ENCODE data around the gene CCNL1. TPM values are rescaled to one million over a fixed set of nuclear protein-coding genes. Genes with fewer than 3 reads are reported as not detected.

Gene CCNL1
- total RNA-seq, 4 donors from 2014 or later, result 309 to 477 (median 414) TPM

DNA sequence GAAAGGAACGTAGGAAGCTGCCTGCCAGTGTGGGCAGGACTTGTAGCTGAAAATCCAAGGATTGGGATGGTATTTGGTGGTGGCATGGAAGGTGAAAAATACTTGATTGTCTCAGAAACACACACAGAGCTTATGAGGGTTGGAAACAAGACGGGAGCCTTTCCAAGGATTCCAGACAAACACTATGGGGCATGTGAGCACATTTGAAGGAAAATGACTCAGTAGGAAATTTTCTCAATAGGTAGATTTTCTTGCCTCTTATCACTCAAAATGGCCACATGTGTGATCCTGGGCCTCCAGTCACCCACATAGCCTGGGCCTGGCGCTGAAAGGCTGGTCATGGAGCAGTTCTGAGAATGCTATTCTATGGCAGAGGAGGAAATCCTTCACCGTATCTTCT is 47.4 kb downstream of the CCNL1 start:
- H3K36me3 ChIP-seq, result no peaks in the 10 kb centered on the region
- no peaks in the 10 kb centered on the region for H3K9me3 ChIP-seq
- no peak overlapping the region for H3K4me3 ChIP-seq
- no peaks in the 10 kb centered on the region for H3K27me3 ChIP-seq
- peaks cover 0 to 6% (median 0%) of the 10 kb centered on the region in 4 donors for H3K4me1 ChIP-seq
- no peak for TF ChIP-seq POLR2A (IDR thresholded peaks at IDR 0.05)
- TF ChIP-seq, protein P1, sequence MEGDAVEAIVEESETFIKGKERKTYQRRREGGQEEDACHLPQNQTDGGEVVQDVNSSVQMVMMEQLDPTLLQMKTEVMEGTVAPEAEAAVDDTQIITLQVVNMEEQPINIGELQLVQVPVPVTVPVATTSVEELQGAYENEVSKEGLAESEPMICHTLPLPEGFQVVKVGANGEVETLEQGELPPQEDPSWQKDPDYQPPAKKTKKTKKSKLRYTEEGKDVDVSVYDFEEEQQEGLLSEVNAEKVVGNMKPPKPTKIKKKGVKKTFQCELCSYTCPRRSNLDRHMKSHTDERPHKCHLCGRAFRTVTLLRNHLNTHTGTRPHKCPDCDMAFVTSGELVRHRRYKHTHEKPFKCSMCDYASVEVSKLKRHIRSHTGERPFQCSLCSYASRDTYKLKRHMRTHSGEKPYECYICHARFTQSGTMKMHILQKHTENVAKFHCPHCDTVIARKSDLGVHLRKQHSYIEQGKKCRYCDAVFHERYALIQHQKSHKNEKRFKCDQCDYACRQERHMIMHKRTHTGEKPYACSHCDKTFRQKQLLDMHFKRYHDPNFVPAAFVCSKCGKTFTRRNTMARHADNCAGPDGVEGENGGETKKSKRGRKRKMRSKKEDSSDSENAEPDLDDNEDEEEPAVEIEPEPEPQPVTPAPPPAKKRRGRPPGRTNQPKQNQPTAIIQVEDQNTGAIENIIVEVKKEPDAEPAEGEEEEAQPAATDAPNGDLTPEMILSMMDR (IDR thresholded peaks at IDR 0.05), result no peak
- H3K27ac ChIP-seq, result no peak overlapping the region
- DNase-seq, result no peak

DNA sequence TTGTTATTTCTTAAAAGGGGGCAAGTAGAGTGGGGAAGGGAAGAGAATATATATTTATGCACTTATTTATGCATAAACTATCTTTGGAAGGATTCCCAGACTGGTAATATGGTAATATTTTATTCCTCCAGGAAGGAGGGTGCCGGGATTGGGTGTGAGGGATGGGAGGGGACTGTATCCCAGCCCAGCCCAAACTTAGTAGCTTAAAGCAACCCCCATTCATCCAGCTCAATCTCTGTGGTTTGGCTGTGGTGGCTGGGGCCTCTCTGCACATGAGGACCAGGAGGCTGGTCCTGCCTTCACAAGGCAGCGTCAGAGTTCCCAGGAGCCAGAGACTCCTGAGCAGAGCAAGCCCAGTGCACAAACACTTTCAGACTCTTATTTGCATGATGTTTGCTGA is 48.4 kb downstream of the CCNL1 start:
- no peak overlapping the region for H3K4me3 ChIP-seq
- H3K9me3 ChIP-seq, result no peaks in the 10 kb centered on the region
- no peaks in the 10 kb centered on the region for H3K27me3 ChIP-seq
- no peaks in the 10 kb centered on the region for H3K36me3 ChIP-seq
- no peak for DNase-seq
- no peak for TF ChIP-seq POLR2A (IDR thresholded peaks at IDR 0.05)
- TF ChIP-seq, protein P1 (IDR thresholded peaks at IDR 0.05), result no peak
- peaks cover 0 to 6% (median 0%) of the 10 kb centered on the region in 4 donors for H3K4me1 ChIP-seq
- H3K27ac ChIP-seq, result no peak overlapping the region

DNA sequence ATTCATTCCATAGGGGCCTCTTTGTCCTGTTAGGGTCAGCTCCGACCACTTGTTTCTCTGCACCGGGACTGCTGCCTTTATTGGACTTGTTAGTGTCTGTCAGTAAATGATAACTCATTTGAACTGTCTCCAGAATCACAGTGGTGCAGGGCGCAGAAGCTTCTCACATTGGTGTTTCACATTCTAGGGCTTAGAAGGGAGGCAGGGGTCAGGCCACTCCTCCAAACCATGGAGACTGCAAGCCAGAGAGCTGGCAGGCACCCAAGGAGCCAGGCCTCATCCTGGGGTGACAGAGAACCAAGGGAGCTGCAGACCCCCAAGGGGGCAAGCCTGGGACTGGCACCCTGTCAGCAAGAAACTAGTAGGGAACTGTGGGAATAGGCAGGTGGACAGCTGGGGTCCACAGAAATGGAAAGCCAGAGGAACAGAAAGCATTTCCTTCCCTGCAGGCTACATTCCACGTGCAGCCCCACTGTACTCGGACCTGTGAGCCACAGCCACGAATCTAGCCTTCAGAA is 49.1 kb downstream of the CCNL1 start:
- Histone ChIP-seq H3K27me3 (no peaks in the 10 kb centered on the region), H3K36me3 (no peaks in the 10 kb centered on the region), H3K27ac (no peak overlapping the region), H3K9me3 (no peaks in the 10 kb centered on the region), H3K4me3 (no peak overlapping the region), H3K4me1 (peaks cover 0 to 6% (median 0%) of the 10 kb centered on the region in 4 donors)
- TF ChIP-seq, protein P1 (IDR thresholded peaks at IDR 0.05), result no peak
- no peak for TF ChIP-seq POLR2A (IDR thresholded peaks at IDR 0.05)
- no peak for DNase-seq

DNA sequence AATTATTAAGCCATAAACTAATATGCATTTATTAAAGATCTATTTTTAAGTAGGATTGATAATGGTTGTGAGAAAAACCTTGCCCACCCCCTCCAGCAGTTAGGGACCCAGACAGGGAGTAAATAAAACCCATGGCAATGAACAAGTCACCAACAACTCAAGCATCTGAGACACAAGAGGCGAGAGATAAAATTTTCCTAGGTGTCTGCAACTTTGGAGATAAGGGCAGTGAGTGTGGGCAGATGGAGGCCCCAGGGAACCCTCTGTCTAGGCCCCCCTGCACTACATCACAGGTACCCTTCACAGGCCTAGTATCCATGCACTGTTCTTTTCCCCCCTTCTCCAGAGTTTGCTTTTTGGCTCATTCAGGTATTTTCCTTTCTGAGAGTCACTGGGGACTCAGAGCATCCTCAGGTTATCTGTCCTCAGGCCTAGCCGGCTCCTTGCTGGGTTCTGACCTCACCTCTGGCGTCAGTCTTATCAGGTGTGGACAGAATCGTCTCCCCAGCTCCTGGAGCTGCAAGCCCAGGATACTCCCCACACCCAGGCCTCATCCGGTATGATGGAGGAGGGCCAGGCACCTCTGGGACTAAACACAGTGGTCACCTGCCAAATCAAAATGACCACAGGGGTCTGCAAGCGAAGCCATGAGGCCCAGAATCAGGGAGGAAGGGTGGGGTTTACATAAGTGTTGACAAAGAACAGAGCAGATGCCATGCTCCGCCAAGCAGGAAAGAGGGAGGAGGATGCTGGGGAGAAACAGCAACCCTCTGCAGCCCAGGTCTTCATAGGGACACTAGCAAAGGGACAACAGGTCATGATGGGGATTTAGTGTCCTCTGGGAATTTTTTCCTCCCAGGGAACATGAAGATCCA is 50.4 kb downstream of the CCNL1 start:
- H3K9me3 ChIP-seq, result no peaks in the 10 kb centered on the region
- no peak overlapping the region for H3K27ac ChIP-seq
- no peak overlapping the region for H3K4me3 ChIP-seq
- DNase-seq, result no peak
- no peak for TF ChIP-seq POLR2A (IDR thresholded peaks at IDR 0.05)
- TF ChIP-seq, protein P1 (IDR thresholded peaks at IDR 0.05), result no peak
- peaks cover 0 to 13% (median 0%) of the 10 kb centered on the region in 4 donors for H3K4me1 ChIP-seq
- H3K27me3 ChIP-seq, result no peaks in the 10 kb centered on the region
- H3K36me3 ChIP-seq, result no peaks in the 10 kb centered on the region

DNA sequence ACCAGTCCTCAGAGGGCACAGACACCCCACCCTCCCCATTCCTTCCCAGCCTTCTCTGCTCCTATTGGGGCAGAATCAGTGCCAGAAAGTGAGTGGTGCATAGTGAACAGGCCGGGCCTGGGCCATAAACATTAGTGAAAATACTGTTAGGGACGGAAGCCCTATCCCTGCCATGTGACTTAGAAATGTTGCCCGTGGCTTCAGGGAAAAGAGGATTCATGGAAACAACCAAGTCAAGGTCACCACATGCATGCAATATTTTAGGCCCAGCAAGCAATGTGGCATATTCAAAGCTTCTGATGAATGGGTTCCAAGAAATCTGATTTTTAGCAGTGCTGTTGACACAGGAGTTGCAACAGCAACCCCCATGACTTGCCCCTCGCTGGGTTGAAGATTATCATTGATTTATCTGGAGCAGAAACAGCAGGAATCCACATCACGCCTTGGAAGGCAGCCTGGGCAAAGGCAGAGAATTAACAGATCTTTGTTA is 52.3 kb downstream of the CCNL1 start:
- Histone ChIP-seq H3K9me3 (no peaks in the 10 kb centered on the region), H3K4me3 (no peak overlapping the region), H3K27ac (peak overlapping the region in 1 of 4 donors; percentile 30), H3K36me3 (no peaks in the 10 kb centered on the region), H3K27me3 (no peaks in the 10 kb centered on the region), H3K4me1 (peaks cover 0 to 18% (median 0%) of the 10 kb centered on the region in 4 donors)
- no peak for DNase-seq
- TF ChIP-seq, protein P1 (IDR thresholded peaks at IDR 0.05), result no peak
- TF ChIP-seq POLR2A (IDR thresholded peaks at IDR 0.05), result no peak

Data from Peyer's patch (tissue), 4 donors.